ENCODE data around the gene MYOZ3. TPM values are rescaled to one million over a fixed set of nuclear protein-coding genes. Genes with fewer than 3 reads are reported as not detected.
A peak's percentile ranks its signal among the peaks of the same experiment; 100 is the strongest.

Gene MYOZ3
- total and polyA plus RNA-seq, 4 donors: 0.03 to 0.09 (median 0.04) TPM; not detected in 1

GRCh38 chr5:150642567-150642927 lies 18.5 kb upstream of the MYOZ3 start (continued):
- TF ChIP-seq ZBTB33 (IDR thresholded peaks at IDR 0.05) (no peak), HNF4A (conservative IDR thresholded peaks at IDR 0.05) (no peak), TAF1 (conservative IDR thresholded peaks at IDR 0.05) (no peak), YY1 (IDR thresholded peaks at IDR 0.05) (peak; percentile 18), HNF4G (IDR thresholded peaks at IDR 0.05) (no peak), ATF3 (IDR thresholded peaks at IDR 0.05) (no peak)

GRCh38 chr5:150642991-150643710 lies 17.9 kb upstream of the MYOZ3 start:
- Histone ChIP-seq H3K36me3 (ENCODE audit: control insufficient read depth in 4 of 4, insufficient read depth in 3 of 4, low read depth in 1 of 4, low read length in 3 of 4) (peaks cover 0 to 4% (median 2%) of the 10 kb centered on the region in 4 donors), H3K9me3 (ENCODE audit: control insufficient read depth in 4 of 4, low read length in 3 of 4) (no peaks in the 10 kb centered on the region), H3K4me3 (ENCODE audit: low read depth in 1 of 3, low read length in 3 of 3) (peak overlapping the region; percentile 20 to 96 (median 58)), H3K27ac (ENCODE audit: low read depth in 1 of 2, low read length in 2 of 2) (peak overlapping the region; percentile 83 to 99), H3K9ac (ENCODE audit: low read depth in 1 of 2, low read length in 2 of 2) (peak overlapping the region in 1 of 2 donors; percentile 42), H3K4me1 (ENCODE audit: control insufficient read depth in 4 of 4, insufficient read depth in 4 of 4, low read length in 3 of 4) (peaks cover 26 to 65% (median 63%) of the 10 kb centered on the region in 4 donors), H3K27me3 (ENCODE audit: control insufficient read depth in 4 of 4, insufficient read depth in 4 of 4, low read length in 3 of 4) (no peaks in the 10 kb centered on the region)
- TF ChIP-seq JUND (IDR thresholded peaks at IDR 0.05) (no peak), YY1 (IDR thresholded peaks at IDR 0.05) (no peak), RAD21 (IDR thresholded peaks at IDR 0.05) (no peak), NR2F2 (IDR thresholded peaks at IDR 0.05) (no peak), EGR1 (IDR thresholded peaks at IDR 0.05; ENCODE audit: low read depth in 2 of 2) (no peak), ATF3 (IDR thresholded peaks at IDR 0.05) (no peak), RXRA (IDR thresholded peaks at IDR 0.05) (no peak), MAX (IDR thresholded peaks at IDR 0.05) (no peak), SP1 (IDR thresholded peaks at IDR 0.05) (no peak), TAF1 (conservative IDR thresholded peaks at IDR 0.05) (no peak), HNF4G (IDR thresholded peaks at IDR 0.05) (no peak), FOXA2 (IDR thresholded peaks at IDR 0.05) (no peak), REST (IDR thresholded peaks at IDR 0.05) (no peak), FOXA1 (IDR thresholded peaks at IDR 0.05) (no peak)
- TF ChIP-seq, protein P1, sequence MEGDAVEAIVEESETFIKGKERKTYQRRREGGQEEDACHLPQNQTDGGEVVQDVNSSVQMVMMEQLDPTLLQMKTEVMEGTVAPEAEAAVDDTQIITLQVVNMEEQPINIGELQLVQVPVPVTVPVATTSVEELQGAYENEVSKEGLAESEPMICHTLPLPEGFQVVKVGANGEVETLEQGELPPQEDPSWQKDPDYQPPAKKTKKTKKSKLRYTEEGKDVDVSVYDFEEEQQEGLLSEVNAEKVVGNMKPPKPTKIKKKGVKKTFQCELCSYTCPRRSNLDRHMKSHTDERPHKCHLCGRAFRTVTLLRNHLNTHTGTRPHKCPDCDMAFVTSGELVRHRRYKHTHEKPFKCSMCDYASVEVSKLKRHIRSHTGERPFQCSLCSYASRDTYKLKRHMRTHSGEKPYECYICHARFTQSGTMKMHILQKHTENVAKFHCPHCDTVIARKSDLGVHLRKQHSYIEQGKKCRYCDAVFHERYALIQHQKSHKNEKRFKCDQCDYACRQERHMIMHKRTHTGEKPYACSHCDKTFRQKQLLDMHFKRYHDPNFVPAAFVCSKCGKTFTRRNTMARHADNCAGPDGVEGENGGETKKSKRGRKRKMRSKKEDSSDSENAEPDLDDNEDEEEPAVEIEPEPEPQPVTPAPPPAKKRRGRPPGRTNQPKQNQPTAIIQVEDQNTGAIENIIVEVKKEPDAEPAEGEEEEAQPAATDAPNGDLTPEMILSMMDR (IDR thresholded peaks at IDR 0.05; ENCODE audit: low read depth, low read length, missing input control): no peak
- DNase-seq (ENCODE audit: low spot score): no peak
- WGBS: 85% methylated on average over 12 of the region's 12 CpGs

Data from liver (tissue), 9 donors.